Erythroblast (primary cell): Measurements from ENCODE around the gene TRPV5.

Experiments
- GATA1 ChIP-seq: IDR thresholded peaks from 2 replicates; pipeline ENCODE4 v1.6.1; 2011; ENCODE audit warnings: low read depth, mild to moderate bottlenecking, control low read depth, low read length, moderate library complexity
- POLR2A ChIP-seq: IDR thresholded peaks from 2 replicates; pipeline ENCODE4 v1.6.1; 2011; ENCODE audit warnings: mild to moderate bottlenecking, low read length

DNA sequence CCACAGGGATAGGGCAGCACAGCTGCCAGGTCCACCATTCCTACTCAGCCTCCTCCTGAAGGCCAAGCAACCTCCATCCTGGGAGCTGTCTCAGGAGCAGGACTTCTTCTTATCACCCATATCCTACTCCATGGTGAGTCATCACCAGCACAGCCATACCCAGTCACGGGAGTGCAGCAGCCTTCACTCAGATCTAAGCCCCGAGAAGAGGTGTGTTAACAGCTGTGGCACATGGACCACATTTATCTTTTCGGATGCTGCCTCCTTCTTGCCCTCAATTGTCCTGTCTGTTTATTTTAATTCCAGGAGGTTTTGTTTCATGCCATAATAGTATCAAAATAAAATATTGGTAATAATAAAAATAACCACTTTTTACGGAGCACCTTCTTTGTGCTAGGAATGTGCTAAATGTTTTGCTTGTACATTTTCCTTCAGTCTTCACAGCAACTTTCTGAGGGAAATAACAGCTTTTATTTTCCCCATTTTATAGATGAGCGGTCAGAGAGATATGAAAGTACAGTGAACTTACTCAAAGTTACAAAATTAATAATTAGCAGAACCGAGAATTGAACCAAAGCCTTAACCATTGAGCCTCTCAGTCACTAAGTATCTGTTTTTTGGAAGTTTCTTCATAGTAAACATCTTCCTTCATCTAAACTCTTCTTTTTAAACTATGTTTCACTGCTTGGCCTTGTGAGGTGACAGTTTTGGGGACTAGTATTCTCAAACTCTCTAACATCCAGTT is 31.1 kb upstream of the TRPV5 start:
- TF ChIP-seq POLR2A (no peak), GATA1 (no peak)
